ENCODE results near the gene IFNA17. TPM values are rescaled to one million over a fixed set of nuclear protein-coding genes. Genes with fewer than 3 reads are reported as not detected.
"Not testable (repeated sequence)": the region's sequence is repeated elsewhere in the genome, so short reads cannot be mapped to it uniquely, and the experiment has no call there.

The IFNA17 gene
- total RNA-seq, 4 donors from 2014 or later, result not detected

DNA sequence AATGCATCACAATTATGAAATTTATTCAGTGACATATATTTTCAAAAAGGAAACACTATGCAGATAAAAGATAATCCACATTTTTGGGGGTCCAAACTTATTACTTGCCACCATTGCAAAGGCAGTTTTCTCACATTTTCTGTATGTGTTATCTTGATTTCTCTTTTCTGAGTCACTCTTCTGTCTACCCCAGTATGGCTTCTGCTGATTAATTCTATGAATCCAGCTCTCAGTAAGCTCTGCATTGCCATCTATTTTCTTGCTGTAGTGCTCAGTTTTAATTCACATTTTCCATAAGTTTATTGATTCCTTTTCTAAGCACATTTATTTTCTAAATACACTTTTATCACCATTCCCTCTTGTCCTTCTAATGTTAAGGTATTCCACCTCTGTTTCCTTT is 22.8 kb downstream of the IFNA17 start:
- H3K27me3 ChIP-seq, result no peaks in the 10 kb centered on the region
- no peak for TF ChIP-seq POLR2AphosphoS5 (IDR thresholded peaks at IDR 0.05)
- no peak overlapping the region for H3K27ac ChIP-seq
- in situ Hi-C loops (cut with MboI; ENCODE audit: low pct_ligation_motif_present in 1 of 4, low pct_unique_long_range_greater_than_20kb in 1 of 4, low sequenced_read_pairs in 3 of 4) (no loop called here), intact Hi-C loops (cut with DNase I; ENCODE audit: low total_unique reads) (no loop called here)
- no peak overlapping the region for H3K4me3 ChIP-seq
- no peaks in the 10 kb centered on the region for H3K4me1 ChIP-seq
- H3K36me3 ChIP-seq, result no peaks in the 10 kb centered on the region
- no peaks in the 10 kb centered on the region for H3K9me3 ChIP-seq
- no peak for DNase-seq

DNA sequence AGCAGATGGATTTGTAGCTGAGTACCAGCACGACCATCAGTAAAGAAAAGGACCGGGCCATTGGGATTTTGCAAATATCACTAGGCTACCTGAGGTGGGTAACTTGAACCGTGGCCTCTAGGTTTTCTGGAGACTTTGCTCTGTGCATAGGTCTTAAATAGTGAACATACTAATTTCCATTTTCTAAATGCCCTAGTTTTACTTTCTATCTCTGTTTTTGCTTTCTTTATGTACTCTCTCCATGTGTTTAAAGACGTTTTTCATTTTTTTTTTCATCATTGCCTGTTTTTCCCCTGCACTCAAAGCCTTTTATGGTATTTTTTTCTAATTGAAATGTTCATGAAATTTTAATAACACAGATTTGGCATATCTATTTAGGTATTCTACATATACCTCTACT is 25.9 kb downstream of the IFNA17 start, which contains the start of gene IFNA7:
IFNA7 (minus strand) TSS at position 101 of the 400 bp plus-strand sequence; CDS start at position 61, 40 bp downstream.
- H3K27me3 ChIP-seq; H3K4me3 ChIP-seq; in situ Hi-C loops (cut with MboI; ENCODE audit: low pct_ligation_motif_present in 1 of 4, low pct_unique_long_range_greater_than_20kb in 1 of 4, low sequenced_read_pairs in 3 of 4); H3K36me3 ChIP-seq; intact Hi-C loops (cut with DNase I; ENCODE audit: low total_unique reads); H3K9me3 ChIP-seq; DNase-seq; H3K27ac ChIP-seq; H3K4me1 ChIP-seq: not testable (repeated sequence)
- WGBS, 2 donors (ENCODE audit: low coverage in 1 of 2), result 50 to 51% methylated on average over 2 to 4 of the region's 4 CpGs

DNA sequence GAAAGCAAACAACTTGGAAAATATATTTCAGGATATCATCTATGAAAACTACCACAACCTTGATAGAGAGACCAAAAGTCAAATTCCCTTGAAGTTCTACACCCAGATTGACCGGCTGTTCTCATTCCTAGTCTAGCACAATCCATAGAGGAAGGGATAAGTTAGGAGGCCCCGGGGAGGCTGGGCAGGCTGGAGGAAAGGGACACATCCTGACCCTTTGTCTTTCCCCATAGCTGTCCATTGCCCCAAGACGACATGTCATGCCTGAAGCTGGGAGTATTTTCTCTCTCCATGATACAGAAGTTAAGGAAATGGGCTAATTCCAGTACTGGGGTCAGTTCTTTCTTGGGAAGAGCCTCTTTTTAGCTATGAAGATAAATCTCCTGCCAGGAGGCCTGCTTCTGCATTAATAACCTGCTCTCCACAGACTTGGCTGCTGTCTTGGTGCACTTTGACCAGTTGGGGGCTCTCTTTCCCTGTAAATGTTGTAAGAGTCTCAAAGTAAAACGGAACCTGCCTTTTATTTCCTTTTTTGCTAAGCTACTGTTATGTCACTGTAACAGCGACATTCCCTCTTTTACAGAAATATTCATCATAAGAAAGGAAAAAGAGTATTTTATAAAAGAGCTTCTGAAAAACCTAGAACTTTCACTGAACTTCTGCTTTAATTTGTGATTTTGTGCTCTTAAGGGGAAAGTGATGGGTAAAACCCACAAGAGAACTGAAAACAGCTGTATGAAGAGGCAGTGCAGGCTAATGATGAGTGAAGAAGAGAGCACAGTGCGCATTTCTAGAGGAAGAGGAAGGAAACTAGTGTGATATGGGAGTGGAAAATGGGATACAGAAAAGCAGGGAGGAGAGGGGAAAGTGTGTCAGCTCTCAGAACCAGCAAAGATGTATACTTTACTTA is 32.9 kb downstream of the IFNA17 start:
- in situ Hi-C loops (cut with MboI; ENCODE audit: low pct_ligation_motif_present in 1 of 4, low pct_unique_long_range_greater_than_20kb in 1 of 4, low sequenced_read_pairs in 3 of 4); DNase-seq; H3K36me3 ChIP-seq; H3K4me1 ChIP-seq; H3K27ac ChIP-seq; intact Hi-C loops (cut with DNase I; ENCODE audit: low total_unique reads); H3K4me3 ChIP-seq; H3K27me3 ChIP-seq; H3K9me3 ChIP-seq: not testable (repeated sequence)
- 4 to 42% methylated on average over 3 to 6 of the region's 6 CpGs for WGBS, 2 donors (ENCODE audit: low coverage in 1 of 2)
- TF ChIP-seq CTCF (IDR thresholded peaks at IDR 0.05), result peak; percentile 15 to 38 (median 24)

DNA sequence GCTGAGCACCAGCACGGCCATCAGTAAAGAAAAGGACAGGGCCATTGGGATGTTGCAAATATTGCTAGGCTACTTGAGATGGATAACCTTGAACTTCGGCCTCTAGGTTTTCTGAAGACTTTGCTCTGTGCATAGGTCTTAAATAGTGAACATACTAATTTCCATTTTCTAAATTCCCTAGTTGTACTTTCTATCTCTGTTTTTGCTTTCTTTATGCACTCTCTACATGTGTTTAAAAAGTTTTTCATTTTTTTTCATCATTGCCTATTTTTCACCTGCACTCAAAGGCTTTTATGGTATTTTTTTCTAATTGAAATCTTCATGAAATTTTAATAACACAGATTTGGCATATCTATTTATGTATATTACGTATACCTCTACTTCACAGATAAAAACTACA is 40.5 kb downstream of the IFNA17 start, which contains the start of gene IFNA4:
IFNA4 (minus strand) TSS at position 101 of the 400 bp plus-strand sequence; CDS start at position 45, 56 bp downstream.
- in situ Hi-C loops (cut with MboI; ENCODE audit: low pct_ligation_motif_present in 1 of 4, low pct_unique_long_range_greater_than_20kb in 1 of 4, low sequenced_read_pairs in 3 of 4); intact Hi-C loops (cut with DNase I; ENCODE audit: low total_unique reads); H3K27me3 ChIP-seq; H3K9me3 ChIP-seq; DNase-seq; H3K4me1 ChIP-seq; H3K27ac ChIP-seq; H3K4me3 ChIP-seq; H3K36me3 ChIP-seq: not testable (repeated sequence)
- WGBS, 2 donors (ENCODE audit: low coverage in 1 of 2), result 80 to 89% methylated on average over 3 of the region's 3 CpGs

DNA sequence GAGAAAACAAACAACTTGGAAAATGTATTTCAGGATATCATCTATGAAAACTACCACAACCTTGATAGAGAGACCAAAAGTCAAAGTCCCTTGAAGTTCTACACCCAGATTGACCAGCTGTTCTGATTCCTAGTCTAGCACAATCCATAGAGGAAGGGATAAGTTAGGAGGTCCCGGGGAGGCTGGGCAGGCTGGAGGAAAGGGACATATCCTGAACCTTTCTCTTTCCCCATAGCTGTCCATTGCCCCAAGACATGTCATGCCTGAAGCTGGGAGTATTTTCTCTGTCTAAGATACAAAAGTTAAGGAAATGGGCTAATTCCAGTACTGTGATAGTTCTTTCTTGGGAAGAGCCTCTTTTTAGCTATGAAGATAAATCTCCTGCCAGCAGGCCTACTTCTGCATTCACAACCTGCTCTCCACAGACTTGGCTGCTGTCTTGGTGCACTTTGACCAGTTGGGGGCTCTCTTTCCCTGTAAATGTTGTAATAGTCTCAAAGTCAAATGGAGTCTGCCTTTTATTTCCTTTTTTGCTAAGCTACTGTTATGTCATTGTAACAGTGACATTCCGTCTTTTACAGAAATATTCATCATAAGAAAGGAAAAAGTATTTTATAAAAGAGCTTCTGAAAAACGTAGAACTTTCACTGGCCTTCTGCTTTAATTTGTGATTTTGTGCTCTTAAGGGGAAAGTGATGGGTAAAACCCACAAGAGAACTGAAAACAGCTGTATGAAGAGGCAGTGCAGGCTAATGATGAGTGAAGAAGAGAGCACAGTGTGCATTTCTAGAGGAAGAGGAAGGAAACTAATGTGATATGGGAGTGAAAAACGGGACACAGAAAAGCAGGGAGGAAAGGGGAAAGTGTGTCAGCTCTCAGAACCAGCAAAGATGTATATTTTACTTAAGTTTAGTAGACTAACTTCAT is 44.9 kb downstream of the IFNA17 start:
- DNase-seq; H3K36me3 ChIP-seq; intact Hi-C loops (cut with DNase I; ENCODE audit: low total_unique reads); H3K27ac ChIP-seq; H3K9me3 ChIP-seq; H3K4me3 ChIP-seq; H3K27me3 ChIP-seq; in situ Hi-C loops (cut with MboI; ENCODE audit: low pct_ligation_motif_present in 1 of 4, low pct_unique_long_range_greater_than_20kb in 1 of 4, low sequenced_read_pairs in 3 of 4); H3K4me1 ChIP-seq: not testable (repeated sequence)
- WGBS, 2 donors (ENCODE audit: low coverage in 1 of 2), result 41 to 54% methylated on average over 4 of the region's 4 CpGs
- TF ChIP-seq CTCF (IDR thresholded peaks at IDR 0.05), result peak in 2 of 5 experiments; percentile 15 to 16

Other genes with a start within 250 kb of the IFNA17 start
- 1 to 10 TPM; 1.1 to 4.8 (median 2.7) TPM for gene HACD4, start 196.6 kb downstream of the IFNA17 start, total RNA-seq
- gene IFNB1, start 150.3 kb downstream of the IFNA17 start, total RNA-seq, result not detected
- not detected for gene IFNW1, start 86.4 kb downstream of the IFNA17 start, total RNA-seq
- not detected for gene IFNA21, start 61.6 kb downstream of the IFNA17 start, total RNA-seq
- not detected for gene IFNA4, start 40.6 kb downstream of the IFNA17 start, total RNA-seq
- gene IFNA7, start 26.0 kb downstream of the IFNA17 start, total RNA-seq, result not detected
- gene IFNA10, start 21.1 kb downstream of the IFNA17 start, total RNA-seq, result not detected
- gene IFNA16, start 10.9 kb downstream of the IFNA17 start, total RNA-seq, result not detected
- not detected for gene IFNA14, start 11.8 kb upstream of the IFNA17 start, total RNA-seq
- not detected for gene IFNA5, start 77.1 kb upstream of the IFNA17 start, total RNA-seq
- 10 to 100 TPM in 3 of 4 donors, 1 to 10 TPM in 1; 4.6 to 27.2 (median 19.5) TPM for gene KLHL9, start 107.2 kb upstream of the IFNA17 start, total RNA-seq
- gene IFNA6, start 122.7 kb upstream of the IFNA17 start, total RNA-seq, result not detected
- not detected for gene IFNA13, start 139.8 kb upstream of the IFNA17 start, total RNA-seq
- gene IFNA2, start 157.2 kb upstream of the IFNA17 start, total RNA-seq, result not detected
- not detected for gene IFNA8, start 180.9 kb upstream of the IFNA17 start, total RNA-seq
- not detected for gene IFNA1, start 212.2 kb upstream of the IFNA17 start, total RNA-seq